ENCODE measurements around the gene FAM131B.

- TF ChIP-seq CTCF (IDR thresholded peaks at IDR 0.05), result no peak
- no peak for TF ChIP-seq POLR2A (IDR thresholded peaks at IDR 0.05)
Observed at GRCh38 chr7:143405173-143406001, 42.9 kb upstream of the FAM131B start.

All from uterus (tissue), 2 donors.